Measurements from ENCODE around the gene RCL1. TPM values are rescaled to one million over a fixed set of nuclear protein-coding genes. Genes with fewer than 3 reads are reported as not detected.

Gene RCL1
- total and polyA plus RNA-seq, 2 of the 13 experiments (the other 11 are each of a cell fraction or from before 2014, with no cell fraction given), result 22.3 to 31.6 TPM

DNA sequence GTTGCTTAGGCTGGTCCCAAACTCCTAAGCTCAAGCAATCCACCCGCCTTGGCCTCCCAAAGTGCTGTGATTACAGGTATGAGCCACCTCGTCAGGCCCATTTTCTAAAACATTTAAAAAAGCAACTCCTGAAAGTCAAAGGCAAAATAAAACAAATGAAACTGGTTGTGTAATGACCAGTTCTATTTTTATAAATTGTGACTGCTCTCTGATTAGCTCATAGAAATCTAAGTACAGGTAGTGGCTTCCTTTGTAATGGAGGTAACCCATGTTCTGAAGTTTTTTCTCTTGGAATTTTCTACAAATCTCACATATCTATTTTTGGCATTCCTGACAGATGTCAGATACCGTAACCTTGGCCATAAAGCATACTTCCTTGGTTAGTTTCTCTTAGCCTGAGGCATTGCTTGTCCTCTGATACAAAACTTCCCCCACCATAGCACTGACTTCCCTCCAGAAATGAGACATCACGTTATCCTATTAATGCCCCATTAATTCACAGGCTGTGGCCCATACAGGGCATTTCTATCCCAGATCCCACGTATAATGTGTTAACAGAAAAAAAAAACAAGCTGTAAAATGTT is 37.6 kb upstream of the RCL1 start:
- POLR2A ChIA-PET, result no interaction called here

More for the DNA sequence above, 37.6 kb upstream of the RCL1 start:
- Histone ChIP-seq H3K79me2 (ENCODE audit: insufficient read depth, low read length) (no peaks in the 10 kb centered on the region), H3K4me2 (ENCODE audit: low read depth, low read length) (no peak overlapping the region), H3K36me3 (replicated peaks in 1 of 2; ENCODE audit: control insufficient read depth in 1 of 2, insufficient read depth in 2 of 2, low read length in 2 of 2) (no peaks in the 10 kb centered on the region), H3K4me1 (ENCODE audit: insufficient read depth, low read length) (no peaks in the 10 kb centered on the region), H4K20me1 (ENCODE audit: insufficient read depth, low read length) (no peaks in the 10 kb centered on the region), H3K27me3 (ENCODE audit: control insufficient read depth in 1 of 2, insufficient read depth in 2 of 2, low read length in 2 of 2) (no peaks in the 10 kb centered on the region; a peak in 1 of 5 replicates), H3K27ac (ENCODE audit: extremely low read length, insufficient read depth, low read length) (no peak overlapping the region), H3K9ac (ENCODE audit: insufficient read depth, low read depth, low read length) (no peak overlapping the region), H3K9me3 (ENCODE audit: low read length) (no peaks in the 10 kb centered on the region), H3K4me3 (replicated peaks in 1 of 3; ENCODE audit: insufficient read depth in 1 of 3, low read depth in 2 of 3, low read length in 3 of 3) (no peak overlapping the region), H2AFZ (ENCODE audit: low read length) (no peak overlapping the region)
- TF ChIP-seq SOX5 (CRISPR knock-in tag; IDR thresholded peaks at IDR 0.05; ENCODE audit: borderline replicate concordance) (no peak), SNAPC2 (CRISPR knock-in tag; IDR thresholded peaks at IDR 0.05) (no peak), DPF2 (CRISPR knock-in tag; IDR thresholded peaks at IDR 0.05; ENCODE audit: borderline replicate concordance, low read depth) (no peak), MAF1 (CRISPR knock-in tag; IDR thresholded peaks at IDR 0.05; ENCODE audit: borderline replicate concordance) (no peak), KLF12 (CRISPR knock-in tag; IDR thresholded peaks at IDR 0.05; ENCODE audit: borderline replicate concordance) (no peak), ZNF790 (CRISPR knock-in tag; IDR thresholded peaks at IDR 0.05; ENCODE audit: borderline replicate concordance) (no peak), BCL6 (CRISPR knock-in tag; IDR thresholded peaks at IDR 0.05) (no peak), WIZ (CRISPR knock-in tag; IDR thresholded peaks at IDR 0.05) (no peak), RBFOX2 (IDR thresholded peaks at IDR 0.05; ENCODE audit: low read depth, low read length) (no peak), ZNF383 (CRISPR knock-in tag; IDR thresholded peaks at IDR 0.05; ENCODE audit: borderline replicate concordance) (no peak)
- TF ChIP-seq, protein P1, sequence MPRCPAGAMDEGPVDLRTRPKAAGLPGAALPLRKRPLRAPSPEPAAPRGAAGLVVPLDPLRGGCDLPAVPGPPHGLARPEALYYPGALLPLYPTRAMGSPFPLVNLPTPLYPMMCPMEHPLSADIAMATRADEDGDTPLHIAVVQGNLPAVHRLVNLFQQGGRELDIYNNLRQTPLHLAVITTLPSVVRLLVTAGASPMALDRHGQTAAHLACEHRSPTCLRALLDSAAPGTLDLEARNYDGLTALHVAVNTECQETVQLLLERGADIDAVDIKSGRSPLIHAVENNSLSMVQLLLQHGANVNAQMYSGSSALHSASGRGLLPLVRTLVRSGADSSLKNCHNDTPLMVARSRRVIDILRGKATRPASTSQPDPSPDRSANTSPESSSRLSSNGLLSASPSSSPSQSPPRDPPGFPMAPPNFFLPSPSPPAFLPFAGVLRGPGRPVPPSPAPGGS (CRISPR knock-in tag; IDR thresholded peaks at IDR 0.05), result no peak
- TF ChIP-seq, protein P2, sequence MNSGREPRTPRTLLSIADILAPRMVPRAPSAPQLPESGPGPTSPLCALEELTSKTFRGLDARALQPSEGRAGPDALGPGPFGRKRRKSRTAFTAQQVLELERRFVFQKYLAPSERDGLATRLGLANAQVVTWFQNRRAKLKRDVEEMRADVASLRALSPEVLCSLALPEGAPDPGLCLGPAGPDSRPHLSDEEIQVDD (CRISPR knock-in tag; IDR thresholded peaks at IDR 0.05; ENCODE audit: borderline replicate concordance), result no peak
- TF ChIP-seq, protein P3, sequence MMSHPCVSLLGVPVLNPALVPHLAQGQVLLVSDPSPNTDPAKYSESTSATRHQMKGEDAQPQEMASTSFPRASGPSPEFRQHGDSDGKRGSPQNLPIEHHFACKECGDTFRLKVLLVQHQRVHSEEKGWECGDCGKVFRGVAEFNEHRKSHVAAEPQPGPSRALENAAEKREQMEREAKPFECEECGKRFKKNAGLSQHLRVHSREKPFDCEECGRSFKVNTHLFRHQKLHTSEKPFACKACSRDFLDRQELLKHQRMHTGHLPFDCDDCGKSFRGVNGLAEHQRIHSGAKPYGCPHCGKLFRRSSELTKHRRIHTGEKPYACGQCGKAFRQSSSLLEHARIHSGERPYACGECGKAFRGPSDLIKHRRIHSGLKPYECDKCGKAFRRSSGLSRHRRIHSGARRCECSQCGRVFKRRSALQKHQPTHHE (CRISPR knock-in tag; IDR thresholded peaks at IDR 0.05; ENCODE audit: borderline replicate concordance), result no peak
- DNase-seq (ENCODE audit: low spot score) (no peak), FAIRE-seq (no peak), ATAC-seq (no peak)
- WGBS (ENCODE audit: low lambda C conversion rate), result 51% methylated on average over 5 of the region's 5 CpGs
- in situ Hi-C loops (cut with HindIII; ENCODE audit: extremely low pct_ligation_motif_present, low pct_unique_long_range_greater_than_20kb) (loop anchor here (5.0 to 25.0 kb wide), 3 partner anchors 232 to 832 kb away; partner anchors contain the start of genes JAK2 and PLGRKT), intact Hi-C loops (cut with micrococcal nuclease; ENCODE audit: unreplicated experiment) (loop anchor here (5.0 kb wide), 1 partner anchor 847 kb away; no protein-coding TSS in a partner anchor)
- BruUV-seq (replicated peaks), result no TSS peak
- CTCF ChIA-PET (ENCODE audit: low intra/inter-chr PET ratio, low total read pairs), result no interaction called here

All from HepG2 (cell line).